ENCODE results near the gene PHACTR3.

Gene PHACTR3

GRCh38 chr20:59629141-59630045 lies 25.1 kb downstream of the PHACTR3 start:
- no peak for TF ChIP-seq CTCF (IDR thresholded peaks at IDR 0.05; ENCODE audit: unreplicated experiment in 3 of 3)
- H3K4me1 Mint-ChIP-seq = no peaks in the 10 kb centered on the region
- H3K36me3 Mint-ChIP-seq (ENCODE audit: low read depth) = no peaks in the 10 kb centered on the region
- no peak overlapping the region for H3K27ac Mint-ChIP-seq
- peaks cover 12% of the 10 kb centered on the region for H3K9me3 Mint-ChIP-seq
- H3K27me3 Mint-ChIP-seq (ENCODE audit: low read depth) = peaks cover 85% of the 10 kb centered on the region
- no peak overlapping the region for H3K4me3 Mint-ChIP-seq

- Mint-ChIP-seq H3K36me3 (ENCODE audit: low read depth) (no peaks in the 10 kb centered on the region), H3K27me3 (ENCODE audit: low read depth) (peaks cover 83% of the 10 kb centered on the region), H3K9me3 (peaks cover 12% of the 10 kb centered on the region), H3K27ac (no peak overlapping the region), H3K4me1 (no peaks in the 10 kb centered on the region), H3K4me3 (no peak overlapping the region)
- no peak for TF ChIP-seq CTCF (IDR thresholded peaks at IDR 0.05; ENCODE audit: unreplicated experiment in 3 of 3)
Observed at GRCh38 chr20:59630526-59630925, 26.2 kb downstream of the PHACTR3 start.

GRCh38 chr20:59631751-59632540 lies 27.6 kb downstream of the PHACTR3 start:
- Mint-ChIP-seq H3K27ac (no peak overlapping the region), H3K4me1 (no peaks in the 10 kb centered on the region), H3K9me3 (peaks cover 7% of the 10 kb centered on the region), H3K27me3 (ENCODE audit: low read depth) (peaks cover 79% of the 10 kb centered on the region), H3K36me3 (ENCODE audit: low read depth) (no peaks in the 10 kb centered on the region), H3K4me3 (no peak overlapping the region)
- no peak for TF ChIP-seq CTCF (IDR thresholded peaks at IDR 0.05; ENCODE audit: unreplicated experiment in 3 of 3)

GRCh38 chr20:59632541-59633113 lies 28.3 kb downstream of the PHACTR3 start:
- Mint-ChIP-seq H3K9me3 (peaks cover 3% of the 10 kb centered on the region), H3K27ac (no peak overlapping the region), H3K27me3 (ENCODE audit: low read depth) (peaks cover 80% of the 10 kb centered on the region), H3K4me3 (no peak overlapping the region), H3K36me3 (ENCODE audit: low read depth) (no peaks in the 10 kb centered on the region), H3K4me1 (no peaks in the 10 kb centered on the region)
- TF ChIP-seq CTCF (IDR thresholded peaks at IDR 0.05; ENCODE audit: unreplicated experiment in 3 of 3) = no peak

- Mint-ChIP-seq H3K27ac (no peak overlapping the region), H3K27me3 (ENCODE audit: low read depth) (peaks cover 87% of the 10 kb centered on the region), H3K36me3 (ENCODE audit: low read depth) (no peaks in the 10 kb centered on the region), H3K9me3 (no peaks in the 10 kb centered on the region), H3K4me1 (no peaks in the 10 kb centered on the region), H3K4me3 (no peak overlapping the region)
- TF ChIP-seq CTCF (IDR thresholded peaks at IDR 0.05; ENCODE audit: unreplicated experiment in 3 of 3) = no peak
Observed at GRCh38 chr20:59633656-59634251, 29.4 kb downstream of the PHACTR3 start.
